Stimulated activated CD4-positive, alpha-beta T cell treated with anti-CD3 and anti-CD28 coated beads, Interleukin-4, amount 100 ng/mL, for 4 hours (primary cell): ENCODE data around the gene HINT2.

Experiments used
- DNase-seq, 2 experiments: peaks; one replicate each; pipeline ENCODE4 v3.0.0-alpha.2; 2020

Gene HINT2

GRCh38 chr9:35774907-35775635 lies 39.8 kb downstream of the HINT2 start:
- no peak for DNase-seq

GRCh38 chr9:35771943-35772342 lies 42.9 kb downstream of the HINT2 start:
- DNase-seq: no peak

GRCh38 chr9:35771534-35771933 lies 43.3 kb downstream of the HINT2 start:
- DNase-seq: no peak

GRCh38 chr9:35771075-35771433 lies 43.8 kb downstream of the HINT2 start:
- DNase-seq: no peak

- DNase-seq: no peak
Measured at GRCh38 chr9:35769763-35770162, 45.1 kb downstream of the HINT2 start.

GRCh38 chr9:35767458-35767857 lies 47.4 kb downstream of the HINT2 start:
- no peak for DNase-seq

- no peak for DNase-seq
Measured at GRCh38 chr9:35766997-35767396, 47.8 kb downstream of the HINT2 start.

- DNase-seq: no peak
Measured at GRCh38 chr9:35763803-35764202, 51.0 kb downstream of the HINT2 start.

- no peak for DNase-seq
Measured at GRCh38 chr9:35763181-35763580, 51.7 kb downstream of the HINT2 start.
